K562 (cell line): ENCODE measurements around the gene TEAD4. TPM values are rescaled to one million over a fixed set of nuclear protein-coding genes. Genes with fewer than 3 reads are reported as not detected.

Source experiments
- ATAC-seq: fragments of 200-7000 bp; cut with Tn5 transposase; 3 replicates; pipeline ENCODE4 v1.9.1; 2020; ENCODE audit warnings: moderate library complexity
- BruUV-seq: library from RNA; stranded (reverse); fragments of 400-500 nt; replicated peaks from 2 replicates; lab custom pipeline; 2021; lab: Mats Ljungman, UMichigan
- CTCF ChIA-PET: fragments of 300-600 bp; formaldehyde crosslinking; extraction: SDS; loops from one replicate; lab custom pipeline; 2021; ENCODE audit warnings: low intra/inter-chr PET ratio; lab: Yijun Ruan, JAX
- POLR2A ChIA-PET: fragments of 300-600, 350-650 bp; sonication (Branson Sonifier 250); formaldehyde crosslinking; extraction: SDS; loops from one replicate; lab custom pipeline; 2021; ENCODE audit warnings: antibody characterized with exemption, inconsistent platforms; lab: Yijun Ruan, JAX
- DNase-seq, 4 experiments: peaks; one replicate each; pipeline versions ENCODE4 v3.0.0 to v3.0.0-alpha.2; 2011 to 2018; ENCODE audit warnings: low spot score in 3 of 4, mixed read lengths in 3 of 4; ENCODE audit errors: extremely low read depth in 1 of 4
- FAIRE-seq: peaks from 2 replicates; lab custom pipeline; 2011; peaks lifted over from hg19 to GRCh38; lab: Jason Lieb, UNC
- H2AFZ ChIP-seq: 2 replicates; pipeline ENCODE4 v1.6.0; 2011; ENCODE audit warnings: low read depth, low read length, control low read depth, inconsistent platforms
- H3K27ac ChIP-seq: fragments of 200-600 bp; 3 replicates; pipeline ENCODE4 v1.8.0; 2011; ENCODE audit warnings: low read depth, mild to moderate bottlenecking, control low read depth, inconsistent platforms, low read length, moderate library complexity, mixed read lengths; ENCODE audit errors: extremely low read depth
- H3K27me3 ChIP-seq, 2 experiments: fragments of 300-600 bp in 1 of 2; 2 replicates in 1 of 2; 3 replicates in 1 of 2; pipeline versions ENCODE4 v1.6.0 to v1.8.0; 2011; ENCODE audit warnings: inconsistent platforms in 2 of 2, low read length in 2 of 2, mild to moderate bottlenecking in 1 of 2, mixed read lengths in 1 of 2, moderate library complexity in 1 of 2; ENCODE audit not compliant: control insufficient read depth in 2 of 2, insufficient read depth in 2 of 2
- H3K36me3 ChIP-seq: fragments of 300-600 bp; 3 replicates; pipeline ENCODE4 v1.8.0; 2011; ENCODE audit warnings: mild to moderate bottlenecking, low read length, inconsistent platforms; ENCODE audit not compliant: control insufficient read depth, insufficient read depth
- H3K4me1 ChIP-seq, 2 experiments: fragments of 200-600 bp in 1 of 2; replicated peaks in 1 of 2; 2 replicates in 1 of 2; 3 replicates in 1 of 2; pipeline versions ENCODE4 v1.5.1 to v1.8.0; 2011; ENCODE audit warnings: inconsistent platforms in 2 of 2, low read length in 2 of 2, mild to moderate bottlenecking in 1 of 2, mixed read lengths in 1 of 2, moderate library complexity in 1 of 2; ENCODE audit not compliant: control insufficient read depth in 2 of 2, insufficient read depth in 2 of 2
- H3K4me2 ChIP-seq: 2 replicates; pipeline ENCODE4 v1.6.1; 2011; ENCODE audit warnings: low read length, control low read depth, inconsistent platforms, mixed read lengths; ENCODE audit not compliant: insufficient read depth
- H3K4me3 ChIP-seq: fragments of 200-600 bp; sonication (generic), shearing (Covaris generic); 2 replicates; pipeline ENCODE4 v1.5.1; 2016; ENCODE audit warnings: control low read depth, inconsistent platforms
- H3K79me2 ChIP-seq: fragments of 200-600 bp; 3 replicates; pipeline ENCODE4 v1.8.0; 2011; ENCODE audit warnings: low read length, inconsistent platforms; ENCODE audit not compliant: control insufficient read depth, insufficient read depth
- H3K9ac ChIP-seq, 2 experiments: 2 replicates each; pipeline versions ENCODE4 v1.6.0 to v1.6.1; 2011; ENCODE audit warnings: low read depth in 2 of 2, low read length in 2 of 2, control low read depth in 1 of 2, inconsistent platforms in 1 of 2, mild to moderate bottlenecking in 1 of 2, mixed read lengths in 1 of 2; ENCODE audit not compliant: insufficient read depth in 1 of 2
- H3K9me1 ChIP-seq: one replicate; pipeline ENCODE4 v1.6.0; 2011; ENCODE audit warnings: inconsistent platforms, mild to moderate bottlenecking, low read length, moderate library complexity; ENCODE audit not compliant: control insufficient read depth, insufficient read depth
- H3K9me3 ChIP-seq: replicated peaks from 2 replicates; pipeline ENCODE4 v1.5.1; 2011; ENCODE audit warnings: low read depth, low read length, inconsistent platforms; ENCODE audit not compliant: control insufficient read depth, insufficient read depth
- H4K20me1 ChIP-seq: replicated peaks from 2 replicates; pipeline ENCODE4 v1.6.1; 2011; ENCODE audit warnings: low read length, inconsistent platforms, mixed read lengths; ENCODE audit not compliant: control insufficient read depth, insufficient read depth
- PHF21A ChIP-seq: fragments of 450-650 bp; IDR thresholded peaks from 2 replicates; pipeline ENCODE4 v1.6.1; 2017; ENCODE audit warnings: low read depth, borderline replicate concordance
- TAF1 ChIP-seq: IDR thresholded peaks from 2 replicates; pipeline ENCODE4 v1.6.1; 2011; ENCODE audit warnings: mild to moderate bottlenecking, low read length, moderate library complexity; ENCODE audit not compliant: insufficient read depth, control insufficient read depth, severe bottlenecking; ENCODE audit errors: extremely low read depth
- WHSC1 ChIP-seq: IDR thresholded peaks from one replicate; pipeline ENCODE4 v1.6.1; 2012; ENCODE audit warnings: low read length, control low read depth, inconsistent platforms
- ZFP1 ChIP-seq: fragments of 450-650 bp; formaldehyde crosslinking; IDR thresholded peaks from 2 replicates; pipeline ENCODE4 v1.4.0; 2020; ENCODE audit warnings: mild to moderate bottlenecking, mixed read lengths
- WGBS: fragments of 100-300 bp; shearing (Covaris generic); methylation state at CpG from one replicate; pipeline ENCODE4 v1.1.6; 2016; ENCODE audit warnings: low coverage, mixed read lengths; ENCODE audit not compliant: insufficient coverage; ENCODE audit errors: missing lambda C conversion rate; 5-methylcytosine and 5-hydroxymethylcytosine counted together
- in situ Hi-C: fragments of 300-500 bp; cut with MboI; formaldehyde crosslinking; loops from 4 replicates; pipeline ENCODE4 v1.15.0; 2018; ENCODE audit warnings: inconsistent platforms, mixed read lengths
- intact Hi-C: fragments of 100-400 bp; cut with micrococcal nuclease; formaldehyde crosslinking; loops from 2 replicates; pipeline ENCODE4 v1.14.2; 2022
- polyA plus RNA-seq, 8 experiments: library from polyadenylated mRNA; depleted of rRNA in 4 of 8; stranded (reverse) in 5 of 8; unstranded in 3 of 8; fragments of >200 nt; fragmentation: Nextera tagmentation in 2 of 8; fragmentation: Illumina TruSeq in 1 of 8; extraction: Ambion mirVana in 2 of 8; extraction: Trizol in 1 of 8; gene quantifications; 2 replicates each; pipeline versions ENCODE4 v1.2.1 to v1.2.3, GENCODE V29; 2011 to 2014; ENCODE audit warnings: inconsistent platforms in 1 of 8, missing spikeins in 1 of 8
- total RNA-seq, 7 experiments: library from RNA; depleted of rRNA in 6 of 7; stranded (reverse); fragments of >200 nt in 6 of 7; fragmentation: Illumina TruSeq in 2 of 7; extraction: Trizol in 2 of 7; gene quantifications; 2 replicates each; pipeline versions ENCODE4 v1.2.1 to v1.2.3, GENCODE V29; 2011 to 2021; ENCODE audit warnings: low replicate concordance in 1 of 7

Gene TEAD4
- total and polyA plus RNA-seq, 9 of the 15 experiments (the other 6 are each of a cell fraction or from before 2014, with no cell fraction given), result 0.82 to 40.0 (median 17.0) TPM

DNA sequence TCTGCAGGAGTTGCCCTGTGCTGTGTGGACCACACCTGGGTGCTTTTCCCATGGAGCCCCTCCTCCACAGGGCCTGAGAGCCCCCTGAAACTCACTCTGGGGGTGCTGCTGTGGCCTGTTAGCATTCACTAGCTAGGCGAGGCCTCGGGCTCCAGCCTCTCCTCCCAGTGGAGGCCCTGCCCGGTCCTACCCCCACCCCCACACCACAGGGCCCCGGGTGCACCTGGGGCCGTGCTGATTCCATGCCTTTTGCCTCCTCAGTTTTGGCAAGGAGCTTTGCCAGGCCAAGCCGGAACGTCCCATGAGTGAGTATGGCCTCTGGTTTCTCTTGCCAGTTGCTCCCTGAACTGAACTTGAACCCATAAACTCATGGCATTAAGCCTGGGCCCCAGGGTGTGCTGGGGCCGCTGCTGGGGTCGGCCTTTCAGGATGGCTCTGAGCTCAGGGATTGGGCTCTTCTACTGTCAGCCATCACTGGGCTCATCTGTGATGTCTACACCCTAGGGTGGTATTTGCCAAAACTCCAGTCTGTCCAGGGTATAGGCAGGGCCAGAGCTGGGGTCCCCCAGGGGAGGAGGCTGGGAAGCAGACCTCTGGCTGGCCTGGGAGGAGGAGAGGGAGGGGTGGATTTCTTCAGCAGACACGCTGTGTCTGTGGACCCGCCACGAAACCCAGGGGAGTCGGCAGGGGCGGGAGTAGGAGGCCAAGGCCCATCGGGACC is 59.2 kb downstream of the TEAD4 start:
- DNase-seq (no peak), ATAC-seq (no peak), FAIRE-seq (no peak)
- no peak for TF ChIP-seq PHF21A
- TF ChIP-seq ZFP1 (CRISPR knock-in tag), result no peak
- TF ChIP-seq WHSC1, result no peak
- no peak for TF ChIP-seq TAF1
- Histone ChIP-seq H3K9me1 (no peaks in the 10 kb centered on the region), H3K9ac (no peak overlapping the region), H2AFZ (no peak overlapping the region), H3K4me2 (no peak overlapping the region), H3K4me1 (peaks cover 0 to 5% of the 10 kb centered on the region in 2 experiments; a peak in 1 of 5 replicates), H3K4me3 (no peak overlapping the region), H4K20me1 (no peaks in the 10 kb centered on the region), H3K27ac (no peak overlapping the region), H3K27me3 (no peaks in the 10 kb centered on the region), H3K36me3 (peaks cover 48% of the 10 kb centered on the region; the same call in 2 of the 3 replicates), H3K79me2 (no peaks in the 10 kb centered on the region), H3K9me3 (no peaks in the 10 kb centered on the region)
- no TSS peak for BruUV-seq
- in situ Hi-C loops (no loop called here), intact Hi-C loops (no loop called here)
- ChIA-PET CTCF (no interaction called here), POLR2A (no interaction called here)
- WGBS, result 84% methylated on average over 7 of the region's 15 CpGs
